Fibroblast of pulmonary artery (primary cell): ENCODE data around the gene TRMT5.

ENCODE experiments used
- DNase-seq: peaks from one replicate; pipeline ENCODE4 v3.0.0-alpha.2; 2010; ENCODE audit warnings: low read depth
- H3K4me3 ChIP-seq: replicated peaks from 2 replicates; pipeline ENCODE4 v1.5.1; 2011; ENCODE audit warnings: low read depth, mild to moderate bottlenecking, control low read depth, low read length, moderate library complexity
- CTCF ChIP-seq: IDR thresholded peaks from 2 replicates; pipeline ENCODE4 v1.5.1; 2011; ENCODE audit warnings: mild to moderate bottlenecking, control low read depth, low read length, inconsistent platforms; ENCODE audit errors: missing control alignments

TRMT5 gene

GRCh38 chr14:60974090-60974651, 6.7 kb downstream of the TRMT5 start:
- DNase-seq: peak; percentile 18
- H3K4me3 ChIP-seq: no peak overlapping the region

GRCh38 chr14:60973070-60973469, 7.8 kb downstream of the TRMT5 start:
- no peak for TF ChIP-seq CTCF
- H3K4me3 ChIP-seq: no peak overlapping the region
- DNase-seq: no peak

More at GRCh38 chr14:60974090-60974651, 6.7 kb downstream of the TRMT5 start:
- TF ChIP-seq CTCF: no peak

- no peak overlapping the region for H3K4me3 ChIP-seq
- no peak for DNase-seq
- no peak for TF ChIP-seq CTCF
Observed at GRCh38 chr14:60972295-60972694, 8.6 kb downstream of the TRMT5 start.

GRCh38 chr14:60971271-60971670, 9.6 kb downstream of the TRMT5 start:
- no peak overlapping the region for H3K4me3 ChIP-seq
- no peak for DNase-seq
- no peak for TF ChIP-seq CTCF

- TF ChIP-seq CTCF: no peak
- no peak for DNase-seq
- no peak overlapping the region for H3K4me3 ChIP-seq
Observed at GRCh38 chr14:60970146-60970545, 10.7 kb downstream of the TRMT5 start.

GRCh38 chr14:60968671-60969070, 12.2 kb downstream of the TRMT5 start:
- no peak for DNase-seq
- TF ChIP-seq CTCF: no peak
- no peak overlapping the region for H3K4me3 ChIP-seq

GRCh38 chr14:60968099-60968498, 12.8 kb downstream of the TRMT5 start:
- no peak for DNase-seq
- no peak for TF ChIP-seq CTCF
- no peak overlapping the region for H3K4me3 ChIP-seq
